Endothelial cell of umbilical vein (primary cell): ENCODE data around the gene DLGAP1. TPM values are rescaled to one million over a fixed set of nuclear protein-coding genes. Genes with fewer than 3 reads are reported as not detected.

Experiments used
- BruUV-seq: library from RNA; stranded (reverse); fragments of 400-500 nt; replicated peaks from 2 replicates; lab custom pipeline; 2021; lab: Mats Ljungman, UMichigan
- CTCF ChIA-PET: fragments of 300-600, 350-600 bp; sonication (Branson Sonifier 250); formaldehyde crosslinking; loops from one replicate; lab custom pipeline; 2021; ENCODE audit warnings: antibody characterized with exemption, inconsistent platforms; lab: Charles Lee
- POLR2A ChIA-PET: fragments of 300-600, 350-600 bp; sonication (Branson Sonifier 250); formaldehyde crosslinking; loops from one replicate; lab custom pipeline; 2021; ENCODE audit warnings: antibody characterized with exemption, inconsistent platforms; lab: Charles Lee
- DNase-seq: peaks from one replicate; pipeline ENCODE4 v3.0.0-alpha.2; 2011; ENCODE audit warnings: low read depth, low spot score
- FAIRE-seq: peaks from 2 replicates; lab custom pipeline; 2011; peaks lifted over from hg19 to GRCh38; lab: Jason Lieb, UNC
- H2AFZ ChIP-seq: 2 replicates; pipeline ENCODE4 v1.6.0; 2012; ENCODE audit warnings: low read depth, low read length, control low read depth, inconsistent platforms
- H3K27ac ChIP-seq: 2 replicates; pipeline ENCODE4 v1.5.1; 2011; ENCODE audit warnings: low read depth, mild to moderate bottlenecking, control low read depth, low read length, moderate library complexity; ENCODE audit not compliant: insufficient read depth
- H3K27me3 ChIP-seq, 2 experiments: 2 replicates each; pipeline versions ENCODE4 v1.6.0 to v1.6.1; 2011; ENCODE audit warnings: low read length in 2 of 2, mixed read lengths in 1 of 2; ENCODE audit not compliant: control insufficient read depth in 2 of 2, insufficient read depth in 2 of 2
- H3K36me3 ChIP-seq, 2 experiments: 2 replicates in 1 of 2; 3 replicates in 1 of 2; pipeline ENCODE4 v1.5.1; 2011; ENCODE audit warnings: low read length in 2 of 2, mild to moderate bottlenecking in 1 of 2, moderate library complexity in 1 of 2; ENCODE audit not compliant: control insufficient read depth in 2 of 2, insufficient read depth in 2 of 2; ENCODE audit errors: extremely low read depth in 1 of 2
- H3K4me1 ChIP-seq: 3 replicates; pipeline ENCODE4 v1.5.1; 2011; ENCODE audit warnings: mild to moderate bottlenecking, low read length; ENCODE audit not compliant: control insufficient read depth, insufficient read depth; ENCODE audit errors: extremely low read depth
- H3K4me2 ChIP-seq: 2 replicates; pipeline ENCODE4 v1.6.1; 2011; ENCODE audit warnings: low read length, control low read depth, mixed read lengths; ENCODE audit not compliant: insufficient read depth
- H3K4me3 ChIP-seq, 3 experiments: fragments of 200-600 bp in 1 of 3; sonication (generic), shearing (Covaris generic) in 1 of 3; replicated peaks in 1 of 3; 2 replicates each; pipeline ENCODE4 v1.5.1; 2011 to 2016; ENCODE audit warnings: control low read depth in 3 of 3, low read length in 3 of 3, mild to moderate bottlenecking in 2 of 3, inconsistent platforms in 1 of 3, low read depth in 1 of 3, moderate library complexity in 1 of 3; ENCODE audit not compliant: insufficient read depth in 1 of 3
- H3K79me2 ChIP-seq: 2 replicates; pipeline ENCODE4 v1.6.0; 2012; ENCODE audit warnings: low read length, inconsistent platforms; ENCODE audit not compliant: control insufficient read depth, insufficient read depth
- H3K9ac ChIP-seq: replicated peaks from 2 replicates; pipeline ENCODE3; 2011; ENCODE audit warnings: low read length, control low read depth; ENCODE audit not compliant: insufficient read depth; ENCODE audit errors: extremely low read depth
- H3K9me1 ChIP-seq: replicated peaks from 3 replicates; pipeline ENCODE4 v1.6.0; 2011; ENCODE audit warnings: mild to moderate bottlenecking, low read length; ENCODE audit not compliant: control insufficient read depth, insufficient read depth; ENCODE audit errors: extremely low read depth
- H3K9me3 ChIP-seq: replicated peaks from 2 replicates; pipeline ENCODE4 v1.5.1; 2012; ENCODE audit warnings: low read length, inconsistent platforms; ENCODE audit not compliant: control insufficient read depth, insufficient read depth
- H4K20me1 ChIP-seq: replicated peaks from 2 replicates; pipeline ENCODE3; 2011; ENCODE audit warnings: mild to moderate bottlenecking, low read length; ENCODE audit not compliant: control insufficient read depth, insufficient read depth; ENCODE audit errors: extremely low read depth
- EZH2 ChIP-seq: IDR thresholded peaks from 2 replicates; pipeline ENCODE4 v1.6.1; 2012; ENCODE audit warnings: borderline replicate concordance, low read depth, mild to moderate bottlenecking, moderate library complexity, low read length, inconsistent platforms; ENCODE audit not compliant: severe bottlenecking
- FOS ChIP-seq: IDR thresholded peaks from 2 replicates; pipeline ENCODE4 v1.6.1; 2011; ENCODE audit warnings: mild to moderate bottlenecking, low read length, moderate library complexity, borderline replicate concordance; ENCODE audit not compliant: insufficient read depth
- GATA2 ChIP-seq: IDR thresholded peaks from 2 replicates; pipeline ENCODE4 v1.7.0; 2011; ENCODE audit warnings: low read depth, mild to moderate bottlenecking, moderate library complexity, mixed read lengths, low read length; ENCODE audit not compliant: insufficient read length, insufficient read depth
- JUN ChIP-seq: IDR thresholded peaks from 2 replicates; pipeline ENCODE4 v1.6.1; 2011; ENCODE audit warnings: borderline replicate concordance, low read depth; ENCODE audit not compliant: insufficient read length, insufficient read depth
- MYC ChIP-seq: IDR thresholded peaks from one replicate; pipeline ENCODE4 v1.6.1; 2011; ENCODE audit warnings: mild to moderate bottlenecking, low read depth, low read length
- POLR2A ChIP-seq: IDR thresholded peaks from 2 replicates; pipeline ENCODE4 v1.6.1; 2012; ENCODE audit warnings: low read depth, mild to moderate bottlenecking, control low read depth, low read length
- POLR2AphosphoS5 ChIP-seq: IDR thresholded peaks from 2 replicates; pipeline ENCODE4 v1.6.1; 2012; ENCODE audit warnings: low read depth, mild to moderate bottlenecking, control low read depth, low read length, moderate library complexity; ENCODE audit not compliant: insufficient read depth
- dilution Hi-C: fragments of 300-500 bp; cut with MboI; formaldehyde crosslinking; loops from one replicate; pipeline ENCODE4 v1.15.0; 2019; ENCODE audit warnings: low sequenced_read_pairs; ENCODE audit not compliant: extremely low pct_ligation_motif_present
- intact Hi-C: fragments of 100-400 bp; cut with micrococcal nuclease; formaldehyde crosslinking; loops from one replicate; pipeline ENCODE4 v1.10.0; 2022
- polyA plus RNA-seq, 4 experiments: library from polyadenylated mRNA; depleted of rRNA in 3 of 4; stranded (reverse) in 3 of 4; unstranded in 1 of 4; fragments of >200 nt; gene quantifications; 2 replicates each; pipeline versions ENCODE4 v1.2.1 to v1.2.3, GENCODE V29; 2011 to 2012; ENCODE audit warnings: missing spikeins in 1 of 4
- total RNA-seq: library from RNA; stranded (reverse); gene quantifications from 2 replicates; pipeline ENCODE4 v1.2.3, GENCODE V29; 2021
- TF ChIP-seq, protein P1 (sequence below), 2 donors: IDR thresholded peaks; 1 replicate in 1 of 2; 2 replicates in 1 of 2; pipeline ENCODE4 v1.5.1; 2011; ENCODE audit warnings: low read length in 2 of 2, mild to moderate bottlenecking in 2 of 2, moderate library complexity in 2 of 2, control low read depth in 1 of 2, inconsistent platforms in 1 of 2, low read depth in 1 of 2; ENCODE audit not compliant: insufficient read depth in 1 of 2; ENCODE audit errors: extremely low read depth in 1 of 2

Gene DLGAP1
- total and polyA plus RNA-seq, 2 donors (not counting 3 experiments of a cell fraction or from before 2014, with no cell fraction given): 0.04 TPM; not detected in 1

DNA sequence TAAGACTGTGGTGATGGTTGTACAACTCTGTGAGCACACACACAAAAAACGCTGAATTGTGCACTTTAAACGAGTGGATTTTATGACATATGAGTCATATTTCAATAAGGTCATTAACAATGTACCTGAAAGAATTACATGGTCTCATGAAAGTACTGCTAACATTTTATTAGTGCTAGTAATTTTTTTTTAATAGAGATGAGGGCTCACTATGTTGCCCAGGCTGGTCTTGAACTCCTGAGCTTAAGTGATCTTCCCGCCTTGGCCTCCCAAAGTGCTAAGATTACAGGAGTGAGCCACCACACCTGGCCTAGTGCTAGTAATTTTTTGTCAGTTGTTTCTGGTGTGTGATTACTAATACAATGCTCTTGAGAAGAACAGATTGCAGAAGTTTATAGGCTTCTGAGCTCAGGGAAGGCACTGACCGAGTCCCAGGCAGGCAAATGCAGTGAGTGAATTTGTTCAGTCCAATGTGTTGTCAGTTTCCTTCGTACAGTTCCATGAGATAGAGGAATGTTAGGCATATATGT lies 828.1 kb downstream of the DLGAP1 start:
- ChIA-PET POLR2A (no interaction called here), CTCF (interaction anchor here (0.6 to 2.7 kb wide), 4 partner anchors 15 to 161 kb away, joined by 3 to 15 read pairs (median 4); no protein-coding TSS in a partner anchor)
- intact Hi-C loops: no loop called here
- BruUV-seq: no TSS peak
- Histone ChIP-seq H4K20me1 (no peaks in the 10 kb centered on the region), H3K79me2 (no peaks in the 10 kb centered on the region), H3K9me3 (no peaks in the 10 kb centered on the region), H3K36me3 (no peaks in the 10 kb centered on the region), H3K4me3 (no peak overlapping the region), H3K27me3 (no peaks in the 10 kb centered on the region), H2AFZ (no peak overlapping the region), H3K9me1 (no peaks in the 10 kb centered on the region), H3K4me1 (peaks cover 31% of the 10 kb centered on the region), H3K27ac (no peak overlapping the region), H3K9ac (no peak overlapping the region), H3K4me2 (no peak overlapping the region)
- FAIRE-seq: no peak
- TF ChIP-seq POLR2AphosphoS5: no peak
- dilution Hi-C loops: no loop called here
- DNase-seq: no peak

DNA sequence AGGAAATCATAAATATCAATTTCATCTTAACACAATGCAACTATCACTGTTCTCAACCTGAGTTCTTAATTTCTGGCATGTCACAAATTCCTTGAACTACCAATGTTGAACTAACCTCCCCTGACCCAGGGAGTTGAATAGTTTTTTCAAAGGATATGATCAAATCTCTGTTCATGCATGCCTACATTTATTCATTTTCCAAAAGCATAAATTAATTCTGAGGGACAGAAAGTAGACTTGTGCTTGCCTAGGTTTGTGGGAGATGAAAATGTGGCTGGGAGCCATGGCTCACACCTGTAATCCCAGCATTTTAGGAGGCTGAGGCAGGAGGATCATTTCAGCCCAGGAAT lies 829.4 kb downstream of the DLGAP1 start:
- Histone ChIP-seq H3K79me2 (no peaks in the 10 kb centered on the region), H4K20me1 (no peaks in the 10 kb centered on the region), H3K4me2 (no peak overlapping the region), H3K27ac (peak overlapping the region; percentile 89), H2AFZ (no peak overlapping the region), H3K27me3 (no peaks in the 10 kb centered on the region), H3K4me3 (no peak overlapping the region), H3K36me3 (no peaks in the 10 kb centered on the region), H3K9me1 (no peaks in the 10 kb centered on the region), H3K4me1 (peaks cover 31% of the 10 kb centered on the region), H3K9me3 (no peaks in the 10 kb centered on the region), H3K9ac (peak overlapping the region; percentile 87)
- peak; percentile 40 for DNase-seq
- POLR2A ChIA-PET: no interaction called here
- TF ChIP-seq FOS: no peak
- TF ChIP-seq MYC: no peak
- TF ChIP-seq, protein P1, sequence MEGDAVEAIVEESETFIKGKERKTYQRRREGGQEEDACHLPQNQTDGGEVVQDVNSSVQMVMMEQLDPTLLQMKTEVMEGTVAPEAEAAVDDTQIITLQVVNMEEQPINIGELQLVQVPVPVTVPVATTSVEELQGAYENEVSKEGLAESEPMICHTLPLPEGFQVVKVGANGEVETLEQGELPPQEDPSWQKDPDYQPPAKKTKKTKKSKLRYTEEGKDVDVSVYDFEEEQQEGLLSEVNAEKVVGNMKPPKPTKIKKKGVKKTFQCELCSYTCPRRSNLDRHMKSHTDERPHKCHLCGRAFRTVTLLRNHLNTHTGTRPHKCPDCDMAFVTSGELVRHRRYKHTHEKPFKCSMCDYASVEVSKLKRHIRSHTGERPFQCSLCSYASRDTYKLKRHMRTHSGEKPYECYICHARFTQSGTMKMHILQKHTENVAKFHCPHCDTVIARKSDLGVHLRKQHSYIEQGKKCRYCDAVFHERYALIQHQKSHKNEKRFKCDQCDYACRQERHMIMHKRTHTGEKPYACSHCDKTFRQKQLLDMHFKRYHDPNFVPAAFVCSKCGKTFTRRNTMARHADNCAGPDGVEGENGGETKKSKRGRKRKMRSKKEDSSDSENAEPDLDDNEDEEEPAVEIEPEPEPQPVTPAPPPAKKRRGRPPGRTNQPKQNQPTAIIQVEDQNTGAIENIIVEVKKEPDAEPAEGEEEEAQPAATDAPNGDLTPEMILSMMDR (IDR thresholded peaks at IDR 0.05; ENCODE audit: extremely low read depth in 1 of 2, insufficient read depth in 1 of 2, low read depth in 1 of 2, low read length in 2 of 2): no peak
- no peak for TF ChIP-seq JUN
- TF ChIP-seq EZH2: no peak
- TF ChIP-seq POLR2A: no peak
- TF ChIP-seq GATA2: peak; percentile 3
- dilution Hi-C loops (no loop called here), intact Hi-C loops (loop anchor here (2.0 kb wide), 1 partner anchor 521 kb away; no protein-coding TSS in a partner anchor)
- FAIRE-seq: peak; percentile 77
- no TSS peak for BruUV-seq
- CTCF ChIA-PET: interaction anchor here (0.6 kb wide), 1 partner anchor 23 kb away, joined by 3 read pairs; no protein-coding TSS in a partner anchor
